ENCODE data around the gene VAMP8. TPM values are rescaled to one million over a fixed set of nuclear protein-coding genes. Genes with fewer than 3 reads are reported as not detected.
"Not testable (repeated sequence)": the region's sequence is repeated elsewhere in the genome, so short reads cannot be mapped to it uniquely, and the experiment has no call there.

Gene VAMP8
- total and polyA plus RNA-seq, 8 donors = 51.8 to 250 (median 64.2) TPM

- TF ChIP-seq, protein P1, sequence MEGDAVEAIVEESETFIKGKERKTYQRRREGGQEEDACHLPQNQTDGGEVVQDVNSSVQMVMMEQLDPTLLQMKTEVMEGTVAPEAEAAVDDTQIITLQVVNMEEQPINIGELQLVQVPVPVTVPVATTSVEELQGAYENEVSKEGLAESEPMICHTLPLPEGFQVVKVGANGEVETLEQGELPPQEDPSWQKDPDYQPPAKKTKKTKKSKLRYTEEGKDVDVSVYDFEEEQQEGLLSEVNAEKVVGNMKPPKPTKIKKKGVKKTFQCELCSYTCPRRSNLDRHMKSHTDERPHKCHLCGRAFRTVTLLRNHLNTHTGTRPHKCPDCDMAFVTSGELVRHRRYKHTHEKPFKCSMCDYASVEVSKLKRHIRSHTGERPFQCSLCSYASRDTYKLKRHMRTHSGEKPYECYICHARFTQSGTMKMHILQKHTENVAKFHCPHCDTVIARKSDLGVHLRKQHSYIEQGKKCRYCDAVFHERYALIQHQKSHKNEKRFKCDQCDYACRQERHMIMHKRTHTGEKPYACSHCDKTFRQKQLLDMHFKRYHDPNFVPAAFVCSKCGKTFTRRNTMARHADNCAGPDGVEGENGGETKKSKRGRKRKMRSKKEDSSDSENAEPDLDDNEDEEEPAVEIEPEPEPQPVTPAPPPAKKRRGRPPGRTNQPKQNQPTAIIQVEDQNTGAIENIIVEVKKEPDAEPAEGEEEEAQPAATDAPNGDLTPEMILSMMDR (IDR thresholded peaks at IDR 0.05) = no peak
- Histone ChIP-seq H3K27ac (no peak overlapping the region), H3K4me1 (peaks cover 14 to 64% of the 10 kb centered on the region in 2 donors), H3K9me3 (no peaks in the 10 kb centered on the region), H3K4me3 (no peak overlapping the region), H3K36me3 (peaks cover 0 to 17% of the 10 kb centered on the region in 2 donors), H3K27me3 (no peaks in the 10 kb centered on the region)
- intact Hi-C loops (cut with DNase I) = no loop called here
- ATAC-seq (no peak), DNase-seq (peak in 1 of 4 donors; percentile 6)
These were observed 36.5 kb downstream of the VAMP8 start for GRCh38 chr2:85613717-85614515.

GRCh38 chr2:85614757-85615156, 37.4 kb downstream of the VAMP8 start:
- intact Hi-C loops (cut with DNase I); H3K27ac ChIP-seq; ATAC-seq; DNase-seq; H3K27me3 ChIP-seq; H3K9me3 ChIP-seq; H3K4me3 ChIP-seq: not testable (repeated sequence)
- Histone ChIP-seq H3K36me3 (peaks cover 0 to 17% of the 10 kb centered on the region in 2 donors), H3K4me1 (peaks cover 14 to 58% of the 10 kb centered on the region in 2 donors)

GRCh38 chr2:85615413-85615728, 38.0 kb downstream of the VAMP8 start:
- TF ChIP-seq, protein P1 (IDR thresholded peaks at IDR 0.05) = no peak
- DNase-seq (no peak), ATAC-seq (no peak)
- no peaks in the 10 kb centered on the region for H3K27me3 ChIP-seq
- intact Hi-C loops (cut with DNase I) = no loop called here
- H3K4me1 ChIP-seq = peaks cover 14 to 53% of the 10 kb centered on the region in 2 donors
- H3K36me3 ChIP-seq = peaks cover 0 to 19% of the 10 kb centered on the region in 2 donors
- H3K4me3 ChIP-seq = peak overlapping the region in 1 of 2 donors; percentile 92
- H3K9me3 ChIP-seq = no peaks in the 10 kb centered on the region
- peak overlapping the region in 1 of 2 donors; percentile 94 for H3K27ac ChIP-seq

DNA sequence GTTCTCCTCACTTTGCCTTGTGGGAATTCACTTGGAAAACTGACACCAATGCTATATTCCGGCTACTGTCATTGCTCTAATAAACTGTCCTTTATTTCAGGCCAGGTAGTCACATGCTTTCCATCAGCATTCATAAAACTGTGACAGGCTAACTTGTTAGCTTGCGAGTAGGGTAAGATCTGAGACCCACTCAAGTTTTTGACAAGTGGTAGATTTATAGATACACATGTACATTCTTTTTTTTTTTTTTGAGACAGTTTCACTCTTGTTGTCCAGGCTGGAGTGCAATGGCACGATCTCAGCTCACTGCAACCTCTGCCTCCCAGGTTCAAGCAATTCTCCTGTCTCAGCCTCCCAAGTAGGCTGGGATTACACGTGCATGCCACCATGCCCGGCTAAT, 40.3 kb downstream of the VAMP8 start:
- H3K36me3 ChIP-seq = peaks cover 0 to 43% of the 10 kb centered on the region in 2 donors
- intact Hi-C loops (cut with DNase I); H3K27ac ChIP-seq; H3K9me3 ChIP-seq; DNase-seq; ATAC-seq; H3K27me3 ChIP-seq: not testable (repeated sequence)
- H3K4me1 ChIP-seq = peaks cover 10 to 35% of the 10 kb centered on the region in 2 donors
- peak overlapping the region in 1 of 2 donors; percentile 92 for H3K4me3 ChIP-seq

- H3K27me3 ChIP-seq = no peaks in the 10 kb centered on the region
- no peak overlapping the region for H3K4me3 ChIP-seq
- TF ChIP-seq, protein P1 (IDR thresholded peaks at IDR 0.05) = no peak
- DNase-seq (no peak), ATAC-seq (no peak)
- no peaks in the 10 kb centered on the region for H3K9me3 ChIP-seq
- intact Hi-C loops (cut with DNase I) = no loop called here
- no peak overlapping the region for H3K27ac ChIP-seq
- H3K4me1 ChIP-seq = peaks cover 10 to 33% of the 10 kb centered on the region in 2 donors
- peaks cover 0 to 62% of the 10 kb centered on the region in 2 donors for H3K36me3 ChIP-seq
These were observed 42.2 kb downstream of the VAMP8 start for GRCh38 chr2:85619617-85620016.

GRCh38 chr2:85621338-85621737, 44.0 kb downstream of the VAMP8 start:
- ATAC-seq = no peak
- TF ChIP-seq, protein P1 (IDR thresholded peaks at IDR 0.05) = no peak
- Histone ChIP-seq H3K4me1 (peaks cover 10 to 25% of the 10 kb centered on the region in 2 donors), H3K27me3 (no peaks in the 10 kb centered on the region), H3K36me3 (peaks cover 0 to 79% of the 10 kb centered on the region in 2 donors), H3K27ac (no peak overlapping the region), H3K4me3 (no peak overlapping the region), H3K9me3 (no peaks in the 10 kb centered on the region)
- intact Hi-C loops (cut with DNase I) = no loop called here
- no peak for DNase-seq

Data from left lung (tissue), 10 donors.